Fibroblast of skin of right biceps (primary cell): ENCODE results near the gene PRSS22.

ENCODE experiments used
- DNase-seq: peaks from one replicate; pipeline ENCODE4 v3.0.0-alpha.2; 2013

Gene PRSS22

GRCh38 chr16:2811703-2812471 is 46.1 kb downstream of the PRSS22 start:
- no peak for DNase-seq

- no peak for DNase-seq
Measured at GRCh38 chr16:2810651-2811050, 47.3 kb downstream of the PRSS22 start.

- DNase-seq: no peak
Measured at GRCh38 chr16:2809149-2809760, 48.7 kb downstream of the PRSS22 start.

GRCh38 chr16:2808181-2808580 is 49.8 kb downstream of the PRSS22 start:
- no peak for DNase-seq

- no peak for DNase-seq
Measured at GRCh38 chr16:2806286-2806685, 51.7 kb downstream of the PRSS22 start.

- no peak for DNase-seq
Measured at GRCh38 chr16:2804728-2805127, 53.2 kb downstream of the PRSS22 start.

- DNase-seq: no peak
Measured at GRCh38 chr16:2803545-2804195, 54.3 kb downstream of the PRSS22 start.
